A549 (cell line): Measurements from ENCODE around the gene NSMCE4A.

Experiments used
- CTCF ChIP-seq: fragments of >200 bp; sonication (Bioruptor Twin); formaldehyde crosslinking; IDR thresholded peaks from 3 replicates; pipeline ENCODE4 v1.5.1; 2016
- KDM1A ChIP-seq: fragments of 200-600 bp; sonication (generic); IDR thresholded peaks from 2 replicates; pipeline ENCODE4 v1.6.1; 2016; ENCODE audit warnings: low read depth, mild to moderate bottlenecking
- KDM5A ChIP-seq: fragments of 200-600 bp; sonication (generic); IDR thresholded peaks from 2 replicates; pipeline ENCODE4 v1.6.1; 2016; ENCODE audit warnings: antibody characterized with exemption, mild to moderate bottlenecking
- POLR2A ChIP-seq: IDR thresholded peaks from 2 replicates; pipeline ENCODE4 v1.6.1; 2012; ENCODE audit warnings: mild to moderate bottlenecking, low read length
- ZFP36 ChIP-seq: fragments of 450-650 bp; IDR thresholded peaks from 2 replicates; pipeline ENCODE4 v1.6.1; 2014; ENCODE audit warnings: borderline replicate concordance; ENCODE audit not compliant: partially characterized antibody

DNA sequence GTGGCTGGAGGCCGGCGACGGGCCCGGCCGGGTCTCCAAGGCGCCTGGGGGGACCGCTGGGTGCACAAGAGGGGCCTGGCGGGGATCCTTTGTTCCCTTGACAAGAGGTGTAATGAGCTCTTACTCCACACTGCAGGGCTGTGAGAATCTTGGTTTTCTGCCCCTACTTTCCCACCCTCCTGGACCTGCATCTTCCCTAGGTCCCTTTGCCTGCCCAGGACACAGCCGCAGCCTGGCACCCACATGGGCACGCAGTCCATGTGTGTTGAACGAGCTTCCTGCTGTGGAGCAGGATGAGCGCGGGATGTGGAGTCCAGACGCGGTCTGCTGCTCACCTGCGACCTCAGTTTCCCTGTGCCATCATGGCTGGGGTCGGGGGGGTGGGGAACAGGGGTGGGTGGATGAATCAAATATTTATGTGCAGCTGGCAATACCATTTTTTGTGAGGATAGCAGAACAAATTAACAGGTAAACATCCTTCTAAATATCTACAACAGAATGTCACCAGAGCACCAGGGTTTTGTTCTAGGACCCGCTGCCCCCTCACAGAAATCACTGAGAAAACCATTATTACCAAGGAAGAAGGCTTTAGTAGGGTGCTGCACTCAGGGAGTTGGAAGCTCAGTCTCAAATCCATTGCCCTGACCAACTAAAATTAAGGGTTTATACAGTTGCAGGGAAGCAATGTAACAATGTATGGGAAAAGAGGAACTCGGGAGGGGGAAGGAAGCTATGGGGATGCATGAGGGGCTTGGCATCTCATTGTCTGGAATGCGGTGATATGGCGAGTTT is 474 bp upstream of the NSMCE4A start:
- TF ChIP-seq KDM1A, result no peak
- no peak; the same call in 2 of the 3 replicates for TF ChIP-seq CTCF
- TF ChIP-seq ZFP36, result no peak
- TF ChIP-seq KDM5A, result no peak
- TF ChIP-seq POLR2A, result no peak
